GM12872 (cell line): ENCODE measurements around the gene SLC18A3.

Source experiments
- TF ChIP-seq, protein P1 (sequence below): IDR thresholded peaks from 3 replicates; pipeline ENCODE4 v1.5.1; 2011; ENCODE audit warnings: low read depth, mild to moderate bottlenecking, low read length, moderate library complexity; ENCODE audit not compliant: insufficient read depth

The SLC18A3 gene

GRCh38 chr10:49647554-49647953 is 37.4 kb downstream of the SLC18A3 start:
- TF ChIP-seq, protein P1, sequence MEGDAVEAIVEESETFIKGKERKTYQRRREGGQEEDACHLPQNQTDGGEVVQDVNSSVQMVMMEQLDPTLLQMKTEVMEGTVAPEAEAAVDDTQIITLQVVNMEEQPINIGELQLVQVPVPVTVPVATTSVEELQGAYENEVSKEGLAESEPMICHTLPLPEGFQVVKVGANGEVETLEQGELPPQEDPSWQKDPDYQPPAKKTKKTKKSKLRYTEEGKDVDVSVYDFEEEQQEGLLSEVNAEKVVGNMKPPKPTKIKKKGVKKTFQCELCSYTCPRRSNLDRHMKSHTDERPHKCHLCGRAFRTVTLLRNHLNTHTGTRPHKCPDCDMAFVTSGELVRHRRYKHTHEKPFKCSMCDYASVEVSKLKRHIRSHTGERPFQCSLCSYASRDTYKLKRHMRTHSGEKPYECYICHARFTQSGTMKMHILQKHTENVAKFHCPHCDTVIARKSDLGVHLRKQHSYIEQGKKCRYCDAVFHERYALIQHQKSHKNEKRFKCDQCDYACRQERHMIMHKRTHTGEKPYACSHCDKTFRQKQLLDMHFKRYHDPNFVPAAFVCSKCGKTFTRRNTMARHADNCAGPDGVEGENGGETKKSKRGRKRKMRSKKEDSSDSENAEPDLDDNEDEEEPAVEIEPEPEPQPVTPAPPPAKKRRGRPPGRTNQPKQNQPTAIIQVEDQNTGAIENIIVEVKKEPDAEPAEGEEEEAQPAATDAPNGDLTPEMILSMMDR, result no peak

- TF ChIP-seq, protein P1, result no peak
These were observed 38.1 kb downstream of the SLC18A3 start for GRCh38 chr10:49647985-49648795.

GRCh38 chr10:49649294-49649693 is 39.2 kb downstream of the SLC18A3 start:
- TF ChIP-seq, protein P1, result no peak

- TF ChIP-seq, protein P1, result no peak
These were observed 40.0 kb downstream of the SLC18A3 start for GRCh38 chr10:49649936-49650723.

GRCh38 chr10:49650724-49651034 is 40.6 kb downstream of the SLC18A3 start:
- TF ChIP-seq, protein P1, result no peak

DNA sequence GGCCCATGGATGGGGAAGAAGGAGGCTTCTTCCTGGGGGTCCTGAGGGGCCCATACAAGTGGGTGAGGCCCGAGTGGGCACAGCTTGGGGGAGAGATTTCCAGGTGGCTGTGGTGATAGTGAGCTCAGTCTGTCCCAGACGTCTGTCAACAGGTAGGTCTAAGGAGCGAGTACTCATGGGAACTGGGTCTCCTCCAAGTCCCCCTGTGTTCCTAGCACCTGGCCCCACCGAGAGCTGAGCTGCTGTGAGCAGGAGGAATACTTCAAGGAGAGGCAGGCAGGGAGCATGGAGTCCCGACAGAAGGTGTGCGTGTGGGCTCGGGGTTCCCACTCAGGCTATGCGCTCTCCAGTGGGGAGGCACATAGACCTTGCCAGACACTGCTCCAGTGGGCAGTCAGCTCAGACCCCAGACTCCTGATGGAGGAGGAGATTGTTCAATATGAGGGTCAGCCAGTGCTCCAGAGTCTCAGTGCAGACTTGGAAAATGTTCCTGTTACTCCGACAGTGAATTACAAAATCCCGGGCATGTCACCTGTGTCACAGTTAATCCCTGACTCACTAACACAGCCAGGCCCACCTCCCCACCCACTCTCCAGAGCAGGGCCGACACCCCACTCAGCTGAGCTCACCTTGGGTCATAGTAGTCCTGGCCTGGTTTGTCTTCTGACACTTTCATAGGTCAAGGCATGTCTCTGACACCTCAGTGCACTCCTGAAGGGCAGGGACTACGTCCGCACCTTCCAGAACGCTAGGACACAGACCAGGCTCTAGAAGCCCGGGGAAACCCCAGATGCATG is 41.1 kb downstream of the SLC18A3 start:
- TF ChIP-seq, protein P1, result no peak

DNA sequence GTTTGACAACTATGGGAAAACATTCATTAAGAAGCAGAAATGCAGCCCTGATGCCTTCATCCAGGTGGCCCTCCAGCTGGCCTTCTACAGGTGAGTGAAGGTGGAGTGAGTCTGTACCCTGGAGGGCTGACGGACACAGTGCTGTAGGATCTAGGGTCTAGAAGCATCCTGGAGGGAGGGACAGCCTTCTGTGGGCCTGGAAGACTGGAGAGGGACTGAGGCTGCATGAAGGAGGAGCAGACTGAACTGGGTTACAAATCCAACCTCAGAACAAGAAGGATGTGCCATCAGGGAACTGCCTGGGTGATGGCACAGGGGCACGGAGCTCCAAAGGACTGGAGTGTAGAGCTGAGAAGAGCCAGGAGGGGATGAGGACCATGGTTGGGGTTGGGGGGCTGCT is 41.8 kb downstream of the SLC18A3 start:
- TF ChIP-seq, protein P1, result no peak
